HG02981 (cell line): Measurements from ENCODE around the gene SHROOM3.

Experiments
- ATAC-seq: cut with Tn5 transposase; IDR thresholded peaks from one replicate; pipeline ENCODE4 v1.9.1; 2021; ENCODE audit warnings: mild to moderate bottlenecking, moderate library complexity; ENCODE audit not compliant: unreplicated experiment

Gene SHROOM3

GRCh38 chr4:76800902-76801301, 365.9 kb downstream of the SHROOM3 start:
- no peak for ATAC-seq

- no peak for ATAC-seq
Observed at GRCh38 chr4:76801621-76802235, 366.7 kb downstream of the SHROOM3 start.

- no peak for ATAC-seq
Observed at GRCh38 chr4:76802236-76803021, 367.4 kb downstream of the SHROOM3 start.

- ATAC-seq: no peak
Observed at GRCh38 chr4:76803522-76803921, 368.5 kb downstream of the SHROOM3 start.

- no peak for ATAC-seq
Observed at GRCh38 chr4:76804096-76804495, 369.1 kb downstream of the SHROOM3 start.

- no peak for ATAC-seq
Observed at GRCh38 chr4:76806346-76806745, 371.3 kb downstream of the SHROOM3 start.

- ATAC-seq: no peak
Observed at GRCh38 chr4:76806757-76807156, 371.7 kb downstream of the SHROOM3 start.

GRCh38 chr4:76809594-76810305, 374.7 kb downstream of the SHROOM3 start:
- no peak for ATAC-seq

GRCh38 chr4:76811604-76812412, 376.8 kb downstream of the SHROOM3 start:
- no peak for ATAC-seq

- ATAC-seq: no peak
Observed at GRCh38 chr4:76813070-76813469, 378.0 kb downstream of the SHROOM3 start.

GRCh38 chr4:76821641-76822040, 386.6 kb downstream of the SHROOM3 start:
- ATAC-seq: no peak

GRCh38 chr4:76822303-76822702, 387.3 kb downstream of the SHROOM3 start:
- ATAC-seq: no peak

GRCh38 chr4:76823495-76823894, 388.5 kb downstream of the SHROOM3 start:
- no peak for ATAC-seq

GRCh38 chr4:76830612-76830963, 395.6 kb downstream of the SHROOM3 start:
- no peak for ATAC-seq

GRCh38 chr4:76830964-76831703, 396.1 kb downstream of the SHROOM3 start:
- no peak for ATAC-seq

- no peak for ATAC-seq
Observed at GRCh38 chr4:76831711-76832373, 396.8 kb downstream of the SHROOM3 start.
